Ureter (tissue), 1 donor: ENCODE measurements around the gene SLC6A12. TPM values are rescaled to one million over a fixed set of nuclear protein-coding genes. Genes with fewer than 3 reads are reported as not detected.
"Not testable (repeated sequence)": the region's sequence is repeated elsewhere in the genome, so short reads cannot be mapped to it uniquely, and the experiment has no call there.

ENCODE experiments used
- DNase-seq: peaks from one replicate; pipeline ENCODE4 v3.0.0-alpha.2; 2020; ENCODE audit warnings: low spot score
- total RNA-seq: library from RNA; stranded (reverse); gene quantifications from one replicate; pipeline ENCODE4 v1.2.4, GENCODE V29; 2023
- donor health status: DM: yes; HTN: yes; CAD: no.

SLC6A12 gene
- total RNA-seq, 1 donor from 2014 or later, result 1.2 TPM

GRCh38 chr12:197911-198695 lies 15.9 kb downstream of the SLC6A12 start:
- DNase-seq, result no peak

GRCh38 chr12:197347-197746 lies 16.6 kb downstream of the SLC6A12 start:
- no peak for DNase-seq

GRCh38 chr12:196436-196835 lies 17.5 kb downstream of the SLC6A12 start:
- no peak for DNase-seq

- DNase-seq, result no peak
Measured at GRCh38 chr12:195951-196350, 18.0 kb downstream of the SLC6A12 start.

GRCh38 chr12:195156-195555 lies 18.8 kb downstream of the SLC6A12 start:
- no peak for DNase-seq

GRCh38 chr12:194276-194675 lies 19.7 kb downstream of the SLC6A12 start:
- DNase-seq, result no peak

GRCh38 chr12:193261-193660 lies 20.7 kb downstream of the SLC6A12 start:
- no peak for DNase-seq

GRCh38 chr12:191541-191940 lies 22.4 kb downstream of the SLC6A12 start:
- no peak for DNase-seq

- no peak for DNase-seq
Measured at GRCh38 chr12:190881-191280, 23.1 kb downstream of the SLC6A12 start.

- DNase-seq, result no peak
Measured at GRCh38 chr12:189622-189962, 24.4 kb downstream of the SLC6A12 start.

- DNase-seq, result no peak
Measured at GRCh38 chr12:188910-189621, 24.9 kb downstream of the SLC6A12 start.

GRCh38 chr12:187986-188909 lies 25.7 kb downstream of the SLC6A12 start:
- DNase-seq, result not testable (repeated sequence)

- DNase-seq, result no peak
Measured at GRCh38 chr12:186006-186625, 27.8 kb downstream of the SLC6A12 start.

GRCh38 chr12:185576-185955 lies 28.4 kb downstream of the SLC6A12 start:
- no peak for DNase-seq

- DNase-seq, result no peak
Measured at GRCh38 chr12:184811-185575, 29.0 kb downstream of the SLC6A12 start.

- DNase-seq, result no peak
Measured at GRCh38 chr12:182381-182892, 31.5 kb downstream of the SLC6A12 start.

- DNase-seq, result no peak
Measured at GRCh38 chr12:181921-182320, 32.0 kb downstream of the SLC6A12 start.

- DNase-seq, result no peak
Measured at GRCh38 chr12:180445-180844, 33.5 kb downstream of the SLC6A12 start.

GRCh38 chr12:179885-180284 lies 34.1 kb downstream of the SLC6A12 start:
- DNase-seq, result no peak

- no peak for DNase-seq
Measured at GRCh38 chr12:179131-179884, 34.6 kb downstream of the SLC6A12 start.
